ENCODE measurements around the gene CPXM1.
"Not testable (repeated sequence)": the region's sequence is repeated elsewhere in the genome, so short reads cannot be mapped to it uniquely, and the experiment has no call there.

CPXM1 gene

DNA sequence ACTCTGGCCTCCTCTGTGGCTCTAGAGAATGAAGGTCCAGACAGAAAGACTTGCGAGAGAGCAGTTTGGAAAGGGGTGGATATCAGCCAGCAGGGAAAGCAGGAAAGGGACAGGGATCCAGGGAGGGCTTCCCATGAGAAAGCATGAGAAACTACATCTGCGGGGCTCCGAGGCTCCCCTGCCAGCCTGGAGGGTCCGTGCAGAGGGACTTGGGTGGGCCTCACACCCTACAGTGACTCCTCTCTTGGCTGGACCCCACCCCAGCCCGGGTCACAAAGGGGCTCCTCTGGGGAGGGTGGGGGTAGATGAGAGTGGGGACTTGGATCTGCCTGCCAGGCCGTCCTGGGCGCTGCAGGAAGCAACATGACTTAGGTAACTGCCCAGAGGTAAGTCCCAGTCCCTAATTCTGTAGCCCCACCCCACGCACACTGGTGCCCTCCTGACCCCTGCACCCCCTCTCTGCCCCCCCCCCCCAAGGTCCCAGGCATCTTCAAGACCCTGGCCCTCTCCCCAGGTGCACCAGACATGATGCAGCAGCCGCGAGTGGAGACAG lies 15.7 kb upstream of the CPXM1 start, which contains the start of gene TMEM239:
Gene TMEM239 (plus strand): TSS at position 335 of the 553 bp plus-strand sequence. CDS start 191 bp downstream, at position 526.
- peaks cover 16% of the 10 kb centered on the region for H3K9me3 Mint-ChIP-seq
- no peak for DNase-seq (ENCODE audit: low spot score)
- H3K27me3 Mint-ChIP-seq (ENCODE audit: low read depth): peaks cover 55% of the 10 kb centered on the region
- H3K4me1 Mint-ChIP-seq (ENCODE audit: low read depth): peaks cover 2% of the 10 kb centered on the region
- no peak within 1 kb of the TSS for H3K4me3 Mint-ChIP-seq
- no peaks in the 10 kb centered on the region for H3K36me3 Mint-ChIP-seq (ENCODE audit: low read depth)
- H3K27ac Mint-ChIP-seq: no peak within 1 kb of the TSS

DNA sequence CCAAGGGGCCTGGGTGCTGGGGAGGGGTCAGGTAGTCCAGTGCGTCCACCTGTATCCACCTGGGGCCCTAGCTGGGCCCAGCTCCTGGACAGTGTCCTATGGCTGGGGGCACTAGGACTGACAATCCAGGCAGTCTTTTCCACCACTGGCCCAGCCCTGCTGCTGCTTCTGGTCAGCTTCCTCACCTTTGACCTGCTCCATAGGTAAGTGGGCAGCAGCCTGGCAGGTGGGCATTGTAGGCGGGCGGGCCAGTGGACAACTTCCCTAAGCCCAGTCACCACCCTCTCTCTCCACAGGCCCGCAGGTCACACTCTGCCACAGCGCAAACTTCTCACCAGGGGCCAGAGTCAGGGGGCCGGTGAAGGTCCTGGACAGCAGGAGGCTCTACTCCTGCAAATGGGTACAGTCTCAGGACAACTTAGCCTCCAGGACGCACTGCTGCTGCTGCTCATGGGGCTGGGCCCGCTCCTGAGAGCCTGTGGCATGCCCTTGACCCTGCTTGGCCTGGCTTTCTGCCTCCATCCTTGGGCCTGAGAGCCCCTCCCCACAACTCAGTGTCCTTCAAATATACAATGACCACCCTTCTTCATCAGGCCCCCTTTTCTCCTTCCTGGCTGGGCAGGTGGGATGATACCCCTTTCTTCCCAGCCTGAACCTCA lies 14.9 kb upstream of the CPXM1 start:
- Mint-ChIP-seq H3K4me3 (no peak overlapping the region), H3K4me1 (ENCODE audit: low read depth) (peaks cover 2% of the 10 kb centered on the region), H3K9me3 (peaks cover 16% of the 10 kb centered on the region), H3K27me3 (ENCODE audit: low read depth) (peaks cover 53% of the 10 kb centered on the region), H3K36me3 (ENCODE audit: low read depth) (no peaks in the 10 kb centered on the region), H3K27ac (no peak overlapping the region)
- no peak for DNase-seq (ENCODE audit: low spot score)

DNA sequence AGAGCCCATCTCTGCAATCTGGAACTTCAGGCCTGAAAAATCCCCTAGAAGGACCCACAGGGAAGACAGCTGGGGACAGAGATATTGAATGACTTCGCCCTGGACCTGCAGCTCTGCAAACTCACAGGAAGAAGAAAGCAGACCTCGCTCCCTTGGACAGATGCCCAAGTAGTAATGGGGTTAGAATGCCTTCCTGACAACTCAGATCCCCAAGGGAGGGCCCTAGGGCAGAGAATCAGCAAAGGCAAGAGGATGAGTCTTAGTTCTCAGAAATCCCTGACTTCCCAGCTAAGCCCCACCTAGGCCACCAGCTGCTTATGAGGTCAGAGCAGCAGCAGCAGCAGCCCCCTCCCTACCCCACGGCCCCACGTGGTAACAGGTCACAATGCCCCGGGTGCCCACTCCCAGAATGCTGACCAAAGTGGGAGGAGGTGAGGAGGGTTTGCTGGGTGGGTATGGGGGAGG lies 14.2 kb upstream of the CPXM1 start, which contains the start of gene C20orf141:
Gene C20orf141 (plus strand): TSS at position 401 of the 465 bp plus-strand sequence. CDS start 198 bp downstream, outside the sequence.
- Mint-ChIP-seq H3K4me1 (ENCODE audit: low read depth) (no peaks in the 10 kb centered on the region), H3K27me3 (ENCODE audit: low read depth) (peaks cover 46% of the 10 kb centered on the region), H3K4me3 (no peak within 1 kb of the TSS), H3K36me3 (ENCODE audit: low read depth) (no peaks in the 10 kb centered on the region), H3K9me3 (peaks cover 16% of the 10 kb centered on the region), H3K27ac (no peak within 1 kb of the TSS)
- no peak for DNase-seq (ENCODE audit: low spot score)

DNA sequence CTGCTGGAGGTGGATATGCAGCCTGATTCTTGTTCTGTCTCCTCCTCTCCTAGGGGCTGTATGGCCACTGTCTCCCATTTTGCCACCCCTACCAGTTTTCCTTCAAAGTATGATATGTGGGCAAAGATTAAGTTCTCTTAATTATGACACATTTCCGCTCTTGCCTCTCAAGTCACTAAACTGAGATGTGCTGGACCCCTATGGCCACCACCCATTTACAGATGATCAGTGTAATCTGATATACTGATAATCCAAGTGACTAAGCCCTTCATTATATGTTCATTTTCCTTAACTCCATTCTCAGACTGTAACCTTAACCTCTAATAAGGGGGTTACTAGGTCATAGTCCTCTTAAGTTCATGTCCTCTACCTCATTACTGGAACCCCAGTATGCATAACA lies 13.6 kb upstream of the CPXM1 start:
- no peak overlapping the region for H3K4me3 Mint-ChIP-seq
- no peaks in the 10 kb centered on the region for H3K36me3 Mint-ChIP-seq (ENCODE audit: low read depth)
- H3K9me3 Mint-ChIP-seq: peaks cover 16% of the 10 kb centered on the region
- H3K4me1 Mint-ChIP-seq (ENCODE audit: low read depth): peaks cover under 1% of the 10 kb centered on the region
- no peak overlapping the region for H3K27ac Mint-ChIP-seq
- peaks cover 44% of the 10 kb centered on the region for H3K27me3 Mint-ChIP-seq (ENCODE audit: low read depth)
- DNase-seq (ENCODE audit: low spot score): no peak

DNA sequence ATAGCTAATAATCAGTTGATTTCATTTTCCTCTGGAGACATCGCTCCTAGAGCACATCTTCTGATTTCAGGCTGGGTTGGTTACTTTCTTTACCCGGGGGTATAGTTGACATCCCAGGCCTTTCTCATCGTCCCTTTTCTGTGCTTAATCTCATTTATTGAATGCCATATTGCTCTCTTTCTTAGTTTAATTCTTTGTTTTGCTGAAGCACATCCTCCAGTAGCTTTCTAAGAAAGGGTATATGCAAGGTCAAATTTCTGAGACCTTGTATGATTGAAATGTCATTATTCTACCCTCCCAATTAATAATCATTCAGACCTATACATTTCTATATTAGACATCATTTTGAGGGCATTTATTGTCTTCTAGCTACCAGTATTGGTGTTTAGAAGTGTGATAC lies 11.8 kb upstream of the CPXM1 start:
- Mint-ChIP-seq H3K27me3 (ENCODE audit: low read depth) (peaks cover 43% of the 10 kb centered on the region), H3K27ac (no peak overlapping the region), H3K9me3 (peaks cover 16% of the 10 kb centered on the region), H3K4me1 (ENCODE audit: low read depth) (peaks cover 2% of the 10 kb centered on the region), H3K4me3 (no peak overlapping the region), H3K36me3 (ENCODE audit: low read depth) (no peaks in the 10 kb centered on the region)
- no peak for DNase-seq (ENCODE audit: low spot score)

DNA sequence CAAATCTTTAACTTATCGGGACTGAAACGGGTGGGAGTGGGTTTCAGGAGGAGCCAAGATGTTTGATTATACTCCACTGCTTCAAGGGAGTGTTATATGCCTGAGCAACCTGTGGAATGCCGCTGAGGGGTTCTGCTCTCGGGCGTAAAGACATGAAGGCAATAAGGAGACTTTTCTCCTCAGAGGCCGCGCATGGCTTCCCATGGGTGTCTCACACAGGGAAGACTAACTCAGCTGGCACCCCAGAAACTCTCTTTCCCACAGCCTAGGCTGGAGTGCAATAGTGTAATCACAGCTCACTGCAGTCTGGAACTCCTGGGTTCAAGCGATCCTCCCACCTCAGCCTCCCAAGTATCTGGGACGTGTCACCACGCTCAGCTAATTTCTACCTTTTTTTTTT lies 9.3 kb upstream of the CPXM1 start:
- peaks cover 56% of the 10 kb centered on the region for H3K27me3 Mint-ChIP-seq (ENCODE audit: low read depth)
- H3K36me3 Mint-ChIP-seq (ENCODE audit: low read depth): no peaks in the 10 kb centered on the region
- DNase-seq (ENCODE audit: low spot score): no peak
- peaks cover 2% of the 10 kb centered on the region for H3K4me1 Mint-ChIP-seq (ENCODE audit: low read depth)
- peaks cover 16% of the 10 kb centered on the region for H3K9me3 Mint-ChIP-seq
- no peak overlapping the region for H3K4me3 Mint-ChIP-seq
- no peak overlapping the region for H3K27ac Mint-ChIP-seq

DNA sequence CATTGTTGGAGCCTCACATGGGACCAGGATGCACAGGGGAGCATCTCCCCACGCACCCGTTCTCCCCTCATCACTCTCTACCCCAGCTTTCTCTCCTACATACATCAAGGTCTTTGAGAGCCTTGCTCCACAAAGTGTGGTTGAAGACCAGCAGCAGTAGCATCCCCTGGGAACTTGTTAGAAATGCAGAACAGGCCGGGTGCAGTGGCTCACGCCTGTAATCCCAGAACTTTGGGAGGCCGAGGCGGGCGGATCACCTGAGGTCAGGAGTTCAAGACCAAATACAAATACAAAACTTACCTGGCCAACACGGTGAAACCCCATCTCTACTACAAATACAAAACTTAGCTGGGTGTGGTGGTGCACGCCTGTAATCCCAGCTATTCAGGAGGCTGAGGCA lies 7.5 kb upstream of the CPXM1 start:
- not testable (repeated sequence) for H3K27ac Mint-ChIP-seq; H3K4me3 Mint-ChIP-seq; H3K36me3 Mint-ChIP-seq (ENCODE audit: low read depth); DNase-seq (ENCODE audit: low spot score); H3K4me1 Mint-ChIP-seq (ENCODE audit: low read depth)
- Mint-ChIP-seq H3K9me3 (peaks cover 12% of the 10 kb centered on the region), H3K27me3 (ENCODE audit: low read depth) (peaks cover 58% of the 10 kb centered on the region)

DNA sequence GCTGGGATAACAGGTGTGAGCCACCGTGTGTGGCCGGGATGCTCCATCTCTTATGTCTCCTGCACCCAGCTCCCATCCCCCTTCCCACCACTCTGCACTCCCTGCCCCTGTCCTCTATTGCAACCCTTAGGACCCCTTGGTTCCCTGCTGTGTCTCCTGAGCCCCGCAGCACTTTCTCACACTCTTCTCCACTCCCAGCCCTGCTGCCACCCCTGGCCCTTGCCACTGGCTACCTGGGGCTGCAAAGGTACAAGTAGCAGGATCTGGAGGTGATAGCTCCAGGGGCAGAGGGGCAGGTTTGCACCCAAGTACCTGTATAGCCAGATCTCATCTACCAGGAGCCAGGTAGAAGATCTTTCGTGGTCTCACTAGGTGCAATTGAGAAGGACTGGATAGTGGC lies 6.6 kb upstream of the CPXM1 start:
- H3K27me3 Mint-ChIP-seq (ENCODE audit: low read depth): peaks cover 59% of the 10 kb centered on the region
- no peaks in the 10 kb centered on the region for H3K36me3 Mint-ChIP-seq (ENCODE audit: low read depth)
- H3K4me1 Mint-ChIP-seq (ENCODE audit: low read depth): peaks cover 2% of the 10 kb centered on the region
- DNase-seq (ENCODE audit: low spot score): no peak
- H3K27ac Mint-ChIP-seq: no peak overlapping the region
- no peak overlapping the region for H3K4me3 Mint-ChIP-seq
- peaks cover 6% of the 10 kb centered on the region for H3K9me3 Mint-ChIP-seq

DNA sequence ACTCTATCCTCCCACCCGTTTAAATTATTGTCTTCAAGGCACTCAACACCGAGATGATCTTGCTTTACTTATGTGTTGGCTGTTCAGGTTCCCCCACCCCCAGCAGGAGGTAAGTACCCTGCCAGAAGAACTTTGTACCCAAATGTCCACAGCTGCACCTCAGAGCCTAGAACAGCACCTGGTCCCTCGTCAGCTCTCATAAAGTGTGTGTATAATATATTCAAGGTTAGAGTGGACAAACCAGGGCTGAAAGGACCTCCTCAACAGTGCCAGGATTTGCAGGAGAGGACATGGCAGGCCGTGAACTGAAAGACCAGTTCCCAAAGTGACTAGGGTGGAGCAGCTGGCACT lies 5.9 kb upstream of the CPXM1 start:
- no peaks in the 10 kb centered on the region for H3K36me3 Mint-ChIP-seq (ENCODE audit: low read depth)
- H3K4me1 Mint-ChIP-seq (ENCODE audit: low read depth): peaks cover 5% of the 10 kb centered on the region
- H3K27ac Mint-ChIP-seq: no peak overlapping the region
- no peaks in the 10 kb centered on the region for H3K9me3 Mint-ChIP-seq
- DNase-seq (ENCODE audit: low spot score): no peak
- peaks cover 62% of the 10 kb centered on the region for H3K27me3 Mint-ChIP-seq (ENCODE audit: low read depth)
- no peak overlapping the region for H3K4me3 Mint-ChIP-seq

DNA sequence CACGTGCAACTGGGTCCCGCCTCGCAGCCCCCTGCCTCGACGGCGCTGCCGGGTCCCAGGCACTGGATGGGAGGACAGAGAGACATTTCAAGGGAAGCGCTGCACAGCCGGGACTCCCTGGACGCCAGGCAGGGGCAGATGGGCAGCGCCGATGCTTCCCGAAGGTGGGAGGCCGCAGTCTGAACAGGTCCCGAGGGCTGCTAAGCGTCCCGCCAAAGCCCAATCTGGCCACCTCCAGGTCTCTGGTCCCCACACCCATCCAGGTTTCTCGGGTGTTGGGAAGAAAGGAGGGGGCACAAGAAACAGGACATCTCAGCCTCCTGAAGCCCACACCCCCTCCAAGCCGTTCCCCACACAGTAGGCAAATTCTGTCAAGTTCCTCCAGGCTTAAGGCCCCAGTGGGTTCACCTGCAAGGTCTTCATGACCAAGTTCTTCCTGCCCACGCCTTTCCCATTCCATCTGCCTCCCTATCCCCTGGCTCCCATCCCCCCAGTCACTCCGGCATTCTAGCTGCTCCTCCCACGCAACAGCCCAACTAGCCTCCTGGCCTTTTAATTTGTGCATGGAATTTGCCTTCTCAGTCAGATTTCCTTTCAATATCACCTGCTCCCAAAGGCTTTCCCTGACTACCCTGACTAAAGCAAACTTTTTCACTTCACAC lies 5.4 kb upstream of the CPXM1 start:
- H3K27me3 Mint-ChIP-seq (ENCODE audit: low read depth): peaks cover 62% of the 10 kb centered on the region
- no peak overlapping the region for H3K27ac Mint-ChIP-seq
- no peaks in the 10 kb centered on the region for H3K36me3 Mint-ChIP-seq (ENCODE audit: low read depth)
- peaks cover 10% of the 10 kb centered on the region for H3K4me1 Mint-ChIP-seq (ENCODE audit: low read depth)
- no peak overlapping the region for H3K4me3 Mint-ChIP-seq
- no peak for DNase-seq (ENCODE audit: low spot score)
- no peaks in the 10 kb centered on the region for H3K9me3 Mint-ChIP-seq

DNA sequence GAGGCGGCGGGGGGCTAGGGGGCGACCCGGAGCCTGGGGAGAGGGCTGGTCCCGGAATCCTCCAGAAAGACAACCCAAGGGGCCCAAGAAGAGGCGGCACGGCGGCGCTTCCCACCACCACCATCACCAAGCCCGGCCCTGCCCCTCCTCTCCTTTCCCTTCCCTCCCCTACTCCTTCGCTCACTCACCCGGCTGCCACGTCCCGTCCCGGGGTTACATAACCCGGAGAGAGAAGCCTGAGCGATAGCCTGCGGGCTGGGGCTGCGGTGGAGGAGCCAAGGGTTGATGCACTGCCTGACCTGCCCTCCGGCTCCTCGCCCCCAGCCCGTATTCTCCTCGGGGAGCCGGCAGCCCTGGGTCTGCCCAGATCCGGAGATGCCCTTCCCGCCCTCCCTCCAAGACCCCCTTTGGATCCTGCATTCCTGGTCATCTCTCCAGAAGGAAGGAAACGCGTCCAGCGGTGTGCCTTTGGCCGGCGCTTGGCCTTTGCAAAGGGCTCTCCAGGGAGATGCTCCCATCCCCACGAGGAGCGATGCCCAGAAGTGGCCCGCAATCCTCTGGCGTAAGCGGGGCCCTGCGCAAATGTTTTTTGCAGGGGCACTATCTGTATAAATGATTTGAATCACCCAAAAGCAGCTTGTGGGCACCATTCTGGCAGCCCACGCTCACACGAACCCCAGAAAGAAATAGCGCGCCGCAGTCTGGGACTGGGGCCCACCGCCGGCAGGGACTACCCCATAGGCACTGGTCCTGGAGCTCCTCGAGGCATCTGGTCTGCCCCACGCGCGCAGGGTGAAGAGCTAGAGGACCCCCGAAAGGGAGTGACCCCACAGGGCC lies 4.6 kb upstream of the CPXM1 start:
- H3K9me3 Mint-ChIP-seq: no peaks in the 10 kb centered on the region
- H3K4me1 Mint-ChIP-seq (ENCODE audit: low read depth): peaks cover 13% of the 10 kb centered on the region
- H3K36me3 Mint-ChIP-seq (ENCODE audit: low read depth): peaks cover under 1% of the 10 kb centered on the region
- H3K4me3 Mint-ChIP-seq: no peak overlapping the region
- no peak overlapping the region for H3K27ac Mint-ChIP-seq
- no peak for DNase-seq (ENCODE audit: low spot score)
- H3K27me3 Mint-ChIP-seq (ENCODE audit: low read depth): peaks cover 64% of the 10 kb centered on the region

DNA sequence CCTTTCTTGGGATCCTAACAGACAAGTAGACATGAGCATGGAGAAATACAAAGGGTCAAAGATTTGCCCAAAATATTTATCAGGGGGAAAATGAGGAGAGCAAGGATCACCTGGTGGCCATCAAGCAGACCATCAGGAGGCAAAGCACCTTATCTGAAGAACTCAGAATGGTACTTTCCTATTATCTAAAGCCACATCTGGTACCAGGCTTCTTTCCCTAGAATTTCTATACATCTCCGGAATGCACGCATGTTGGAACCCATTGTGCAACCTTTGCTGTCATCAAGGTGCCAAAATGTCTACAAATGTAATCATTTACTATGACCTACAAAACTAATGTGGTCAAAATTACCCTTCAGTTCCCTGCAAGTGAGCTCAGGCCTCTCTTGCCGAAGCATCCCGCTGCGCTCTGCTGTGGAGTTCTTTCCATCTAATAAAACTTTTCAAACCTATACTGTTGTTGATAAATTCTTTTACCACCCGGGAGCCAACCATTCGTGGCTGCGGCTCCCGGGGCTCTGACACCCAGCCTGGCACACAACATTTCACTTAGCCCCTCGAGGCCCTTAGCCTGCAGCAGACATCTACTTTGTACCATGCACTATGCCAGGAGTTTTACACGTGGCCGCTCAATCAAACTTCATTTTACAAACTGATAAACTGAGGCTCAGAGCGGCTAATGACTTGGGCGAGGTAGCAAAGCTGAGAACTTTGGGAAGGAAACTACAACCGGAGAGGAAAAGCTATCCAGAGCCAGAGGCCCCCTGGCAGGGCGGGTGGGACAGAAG lies 3.8 kb upstream of the CPXM1 start:
- peaks cover 20% of the 10 kb centered on the region for H3K4me1 Mint-ChIP-seq (ENCODE audit: low read depth)
- H3K9me3 Mint-ChIP-seq: no peaks in the 10 kb centered on the region
- H3K36me3 Mint-ChIP-seq (ENCODE audit: low read depth): peaks cover 2% of the 10 kb centered on the region
- peaks cover 73% of the 10 kb centered on the region for H3K27me3 Mint-ChIP-seq (ENCODE audit: low read depth)
- H3K27ac Mint-ChIP-seq: no peak overlapping the region
- DNase-seq (ENCODE audit: low spot score): no peak
- H3K4me3 Mint-ChIP-seq: no peak overlapping the region

DNA sequence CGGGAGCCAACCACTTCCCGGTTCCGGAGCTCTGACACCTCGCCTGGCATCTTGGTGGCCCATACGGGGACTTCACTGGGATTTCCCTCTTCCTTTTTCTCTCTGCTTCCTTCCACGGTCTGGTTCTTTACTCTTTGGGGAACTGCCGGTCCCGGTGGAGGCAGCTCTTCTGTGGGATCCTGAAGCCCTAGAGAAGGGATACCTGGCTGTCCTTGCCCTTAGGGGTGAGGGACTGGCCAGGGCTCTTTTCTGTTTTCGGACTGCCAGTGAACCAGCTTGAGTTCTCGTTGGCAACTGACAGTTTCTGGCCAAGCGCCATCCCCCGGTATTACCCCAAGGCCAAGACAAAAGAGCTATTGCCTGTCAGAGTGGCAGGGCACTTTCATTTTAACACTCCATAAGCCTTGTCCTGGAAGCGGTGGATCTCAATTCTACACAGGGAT lies 880 bp upstream of the CPXM1 start:
- H3K4me1 Mint-ChIP-seq (ENCODE audit: low read depth): peaks cover 17% of the 10 kb centered on the region
- DNase-seq (ENCODE audit: low spot score): no peak
- peaks cover 2% of the 10 kb centered on the region for H3K36me3 Mint-ChIP-seq (ENCODE audit: low read depth)
- H3K27me3 Mint-ChIP-seq (ENCODE audit: low read depth): peaks cover 62% of the 10 kb centered on the region
- no peak overlapping the region for H3K27ac Mint-ChIP-seq
- no peaks in the 10 kb centered on the region for H3K9me3 Mint-ChIP-seq
- peak overlapping the region; percentile 75 for H3K4me3 Mint-ChIP-seq

All from T-helper 2 cell treated with Interferon-gamma antibody and Interleukin-4, amounts not matched to agents 5 μg/mL and 100 μg/mL, for 36 hours (primary cell).